ENCODE results near the gene FMN1.
A peak's percentile ranks its signal among the peaks of the same experiment; 100 is the strongest.
"Not testable (repeated sequence)": the region's sequence is repeated elsewhere in the genome, so short reads cannot be mapped to it uniquely, and the experiment has no call there.

The FMN1 gene

DNA sequence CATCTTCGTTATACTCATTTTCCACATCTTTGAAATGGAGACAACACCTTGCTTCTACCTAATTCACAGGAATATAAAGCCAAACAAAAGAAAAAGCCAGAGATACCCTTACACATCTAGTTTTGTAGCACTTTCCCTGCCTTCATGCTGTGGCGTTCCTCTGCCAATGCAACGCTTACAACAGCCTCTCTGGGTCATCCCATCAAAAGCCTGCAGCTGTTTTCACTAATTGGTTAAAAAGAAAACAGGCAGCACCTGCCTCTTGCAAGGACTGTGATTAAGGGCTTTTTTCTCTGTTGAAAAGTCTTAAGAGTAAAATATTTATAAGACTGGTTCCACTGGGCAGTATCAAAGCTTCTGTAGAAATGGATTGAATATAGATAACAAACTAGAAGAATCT, 120.3 kb downstream of the FMN1 start:
- H3K4me3 ChIP-seq (ENCODE audit: low read depth, low read length) = no peak overlapping the region
- TF ChIP-seq, protein P1, sequence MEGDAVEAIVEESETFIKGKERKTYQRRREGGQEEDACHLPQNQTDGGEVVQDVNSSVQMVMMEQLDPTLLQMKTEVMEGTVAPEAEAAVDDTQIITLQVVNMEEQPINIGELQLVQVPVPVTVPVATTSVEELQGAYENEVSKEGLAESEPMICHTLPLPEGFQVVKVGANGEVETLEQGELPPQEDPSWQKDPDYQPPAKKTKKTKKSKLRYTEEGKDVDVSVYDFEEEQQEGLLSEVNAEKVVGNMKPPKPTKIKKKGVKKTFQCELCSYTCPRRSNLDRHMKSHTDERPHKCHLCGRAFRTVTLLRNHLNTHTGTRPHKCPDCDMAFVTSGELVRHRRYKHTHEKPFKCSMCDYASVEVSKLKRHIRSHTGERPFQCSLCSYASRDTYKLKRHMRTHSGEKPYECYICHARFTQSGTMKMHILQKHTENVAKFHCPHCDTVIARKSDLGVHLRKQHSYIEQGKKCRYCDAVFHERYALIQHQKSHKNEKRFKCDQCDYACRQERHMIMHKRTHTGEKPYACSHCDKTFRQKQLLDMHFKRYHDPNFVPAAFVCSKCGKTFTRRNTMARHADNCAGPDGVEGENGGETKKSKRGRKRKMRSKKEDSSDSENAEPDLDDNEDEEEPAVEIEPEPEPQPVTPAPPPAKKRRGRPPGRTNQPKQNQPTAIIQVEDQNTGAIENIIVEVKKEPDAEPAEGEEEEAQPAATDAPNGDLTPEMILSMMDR (IDR thresholded peaks at IDR 0.05; ENCODE audit: low read depth, low read length) = no peak

DNA sequence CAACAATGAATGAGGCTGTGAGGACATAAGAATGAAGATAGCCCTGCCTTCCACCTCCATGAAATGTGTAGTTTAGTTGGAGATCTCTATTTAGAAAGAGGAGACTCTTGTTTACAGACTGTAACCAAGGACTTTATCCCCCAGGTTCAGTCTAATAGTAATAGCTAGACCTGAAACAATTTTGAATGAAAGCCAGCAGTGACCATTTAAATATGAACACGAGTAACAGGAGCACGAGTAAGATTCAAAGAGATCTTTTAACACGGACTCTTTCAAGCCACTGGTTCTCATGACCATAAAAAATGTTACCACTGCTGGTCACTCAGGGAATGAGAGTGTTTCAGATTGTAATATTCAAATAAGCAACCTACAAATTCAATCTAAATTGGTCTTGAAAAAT, 123.1 kb downstream of the FMN1 start:
- TF ChIP-seq, protein P1 (IDR thresholded peaks at IDR 0.05; ENCODE audit: low read depth, low read length) = no peak
- no peak overlapping the region for H3K4me3 ChIP-seq (ENCODE audit: low read depth, low read length)

DNA sequence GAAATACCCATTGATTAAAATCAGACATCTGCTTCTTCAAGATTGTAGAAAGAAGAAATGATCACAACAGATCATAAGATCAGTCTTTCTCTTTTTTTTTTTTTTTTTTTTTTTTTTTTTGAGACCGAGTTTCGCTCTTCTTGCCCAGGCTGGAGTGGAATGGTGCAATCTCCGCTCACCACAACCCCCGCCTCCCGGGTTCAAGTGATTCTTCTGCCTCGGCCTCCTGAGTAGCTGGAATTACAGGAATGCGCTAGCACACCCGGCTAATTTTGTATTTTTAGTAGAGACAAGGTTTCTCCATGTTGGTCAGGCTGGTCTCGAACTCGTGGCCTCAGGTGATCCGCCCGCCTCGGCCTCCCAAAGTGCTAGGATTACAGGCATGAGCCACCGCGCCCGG, 124.6 kb downstream of the FMN1 start:
- not testable (repeated sequence) for H3K4me3 ChIP-seq (ENCODE audit: low read depth, low read length)

DNA sequence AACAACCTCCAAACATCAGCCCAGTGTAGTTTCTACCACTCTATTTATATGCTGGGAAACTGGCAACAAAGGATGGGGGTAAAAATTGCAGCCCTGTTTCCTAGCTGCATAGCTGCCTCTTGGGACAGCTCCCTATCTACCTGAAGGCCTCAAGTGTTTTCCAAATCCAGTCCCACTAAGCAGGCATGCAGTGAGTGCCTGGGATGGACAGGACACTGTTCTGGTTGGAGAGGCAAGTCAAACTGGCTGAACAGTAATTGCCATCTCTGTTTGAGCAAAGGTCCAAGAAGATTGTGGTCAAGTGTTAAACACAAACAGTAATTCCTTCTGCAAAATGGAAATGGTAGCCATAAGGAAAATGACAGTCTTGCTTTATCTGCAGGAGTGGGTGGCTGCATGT, 125.4 kb downstream of the FMN1 start:
- TF ChIP-seq, protein P1 (IDR thresholded peaks at IDR 0.05; ENCODE audit: low read depth, low read length) = no peak
- H3K4me3 ChIP-seq (ENCODE audit: low read depth, low read length) = no peak overlapping the region

DNA sequence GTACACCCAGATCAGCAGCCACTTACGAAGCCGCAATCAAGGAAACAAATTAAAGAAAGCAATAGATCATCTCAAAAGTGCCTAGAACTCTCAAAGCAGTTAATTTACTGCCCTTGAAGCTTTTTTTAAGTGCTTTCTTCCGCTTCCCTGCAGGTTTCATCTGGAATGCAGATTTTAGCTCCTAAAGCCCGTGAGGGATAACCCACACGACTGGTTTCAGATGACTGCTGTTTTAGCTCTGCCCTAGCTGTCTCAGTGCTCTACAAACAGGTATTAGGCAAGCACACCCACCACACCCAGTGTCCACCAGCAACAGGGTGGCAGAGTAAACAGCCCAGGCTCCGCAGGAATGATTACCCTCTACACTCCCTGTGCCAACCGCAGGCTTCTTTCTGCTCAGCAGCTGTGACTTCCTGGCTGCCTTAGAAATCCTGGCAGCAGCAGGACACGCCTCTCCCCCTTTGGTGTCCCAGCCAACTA, 126.0 kb downstream of the FMN1 start:
- TF ChIP-seq, protein P1 (IDR thresholded peaks at IDR 0.05; ENCODE audit: low read depth, low read length) = no peak
- H3K4me3 ChIP-seq (ENCODE audit: low read depth, low read length) = no peak overlapping the region

DNA sequence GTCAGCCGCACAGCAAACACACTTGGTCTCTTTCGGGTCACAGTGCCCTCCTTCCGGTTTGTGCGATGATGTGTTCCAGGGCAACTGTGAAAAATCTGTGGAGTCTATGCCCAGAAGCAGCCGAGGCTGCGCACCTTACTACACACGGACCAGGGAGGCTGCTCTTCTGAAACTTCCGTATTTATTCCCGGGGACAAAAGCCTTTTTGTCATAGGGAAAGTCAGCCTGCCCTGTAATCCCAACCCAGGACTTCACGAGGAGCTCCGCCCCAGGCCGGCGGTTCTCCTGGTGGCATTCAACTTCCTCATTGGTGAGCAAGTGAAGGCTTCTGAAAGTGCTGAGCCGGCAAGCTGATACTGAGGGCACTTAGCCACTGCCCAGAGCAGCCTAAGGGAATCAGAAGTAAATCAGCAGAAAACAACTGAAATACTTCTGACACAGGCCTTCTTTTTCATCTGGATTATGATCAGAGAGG, 126.5 kb downstream of the FMN1 start:
- TF ChIP-seq, protein P1 (IDR thresholded peaks at IDR 0.05; ENCODE audit: low read depth, low read length) = no peak
- H3K4me3 ChIP-seq (ENCODE audit: low read depth, low read length) = peak overlapping the region; percentile 38

DNA sequence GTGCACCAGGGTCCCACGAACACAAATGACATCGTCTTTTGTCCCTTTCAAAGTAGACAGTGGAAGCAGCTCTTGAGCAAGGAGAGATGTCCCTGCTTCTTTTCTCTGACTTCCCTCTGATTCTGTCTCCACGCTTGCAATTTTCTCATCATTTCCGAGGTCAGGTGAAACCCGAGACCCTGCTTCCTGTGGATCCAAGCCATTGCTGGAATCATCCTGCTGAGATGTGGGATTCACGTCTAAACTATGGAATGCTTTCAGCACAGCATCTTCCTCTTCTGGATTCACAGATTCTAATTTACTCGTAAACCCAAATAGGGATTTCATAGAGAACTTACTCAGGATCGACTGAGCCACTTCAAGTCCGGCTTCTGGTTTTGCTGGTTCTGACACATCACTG, 127.1 kb downstream of the FMN1 start:
- H3K4me3 ChIP-seq (ENCODE audit: low read depth, low read length) = peak overlapping the region; percentile 38
- TF ChIP-seq, protein P1 (IDR thresholded peaks at IDR 0.05; ENCODE audit: low read depth, low read length) = no peak

DNA sequence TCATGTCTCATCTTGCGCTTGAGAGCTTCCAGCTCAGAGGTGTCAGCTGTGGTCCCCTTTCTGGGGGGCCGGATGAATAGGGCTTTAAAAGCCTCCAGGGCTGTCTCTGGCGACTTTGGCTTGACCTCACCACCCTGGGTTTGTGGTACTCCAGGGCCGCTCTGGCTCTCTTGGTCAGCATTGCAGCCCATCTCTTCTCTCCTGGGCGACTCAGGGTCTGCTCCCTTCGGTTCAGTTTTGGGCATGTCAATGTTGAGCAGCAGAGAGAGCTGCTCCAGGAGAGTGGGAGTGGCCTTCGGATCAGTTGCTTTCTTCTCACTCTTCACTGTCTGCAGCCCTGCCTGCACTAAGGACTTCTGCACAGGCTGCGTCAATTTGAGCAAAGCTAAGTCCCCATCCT, 127.9 kb downstream of the FMN1 start:
- TF ChIP-seq, protein P1 (IDR thresholded peaks at IDR 0.05; ENCODE audit: low read depth, low read length) = no peak
- no peak overlapping the region for H3K4me3 ChIP-seq (ENCODE audit: low read depth, low read length)

Measured in WI38 (cell line).